ENCODE measurements around the gene DCAKD.
A peak's percentile ranks its signal among the peaks of the same experiment; 100 is the strongest.

- peak; percentile 37 to 61 (median 57) for TF ChIP-seq CTCF (IDR thresholded peaks at IDR 0.05; ENCODE audit: control extremely low read depth in 1 of 3, insufficient read depth in 1 of 3, low read depth in 1 of 3, low read length in 3 of 3)
- no peak for TF ChIP-seq POLR2A (IDR thresholded peaks at IDR 0.05; ENCODE audit: control extremely low read depth in 1 of 2, low read depth in 2 of 2, low read length in 2 of 2)
- no peak for TF ChIP-seq JUND (IDR thresholded peaks at IDR 0.05; ENCODE audit: low read length)
Measured at GRCh38 chr17:45096141-45096540, 44.7 kb upstream of the DCAKD start.
